Measurements from ENCODE around the gene CSNK1D.

- TF ChIP-seq CTCF (IDR thresholded peaks at IDR 0.05) = no peak
- TF ChIP-seq POLR2A (IDR thresholded peaks at IDR 0.05) = no peak
These were observed 22.5 kb downstream of the CSNK1D start for GRCh38 chr17:82250868-82251500.
